GM18907 (cell line): ENCODE measurements around the gene SASH1.

Source experiments
- ATAC-seq: cut with Tn5 transposase; IDR thresholded peaks from one replicate; pipeline ENCODE4 v1.9.1; 2021; ENCODE audit warnings: mild to moderate bottlenecking, moderate library complexity; ENCODE audit not compliant: unreplicated experiment

SASH1 gene

GRCh38 chr6:148455225-148455624 lies 112.6 kb downstream of the SASH1 start:
- ATAC-seq: no peak

- no peak for ATAC-seq
Observed at GRCh38 chr6:148455674-148456558, 113.3 kb downstream of the SASH1 start.

DNA sequence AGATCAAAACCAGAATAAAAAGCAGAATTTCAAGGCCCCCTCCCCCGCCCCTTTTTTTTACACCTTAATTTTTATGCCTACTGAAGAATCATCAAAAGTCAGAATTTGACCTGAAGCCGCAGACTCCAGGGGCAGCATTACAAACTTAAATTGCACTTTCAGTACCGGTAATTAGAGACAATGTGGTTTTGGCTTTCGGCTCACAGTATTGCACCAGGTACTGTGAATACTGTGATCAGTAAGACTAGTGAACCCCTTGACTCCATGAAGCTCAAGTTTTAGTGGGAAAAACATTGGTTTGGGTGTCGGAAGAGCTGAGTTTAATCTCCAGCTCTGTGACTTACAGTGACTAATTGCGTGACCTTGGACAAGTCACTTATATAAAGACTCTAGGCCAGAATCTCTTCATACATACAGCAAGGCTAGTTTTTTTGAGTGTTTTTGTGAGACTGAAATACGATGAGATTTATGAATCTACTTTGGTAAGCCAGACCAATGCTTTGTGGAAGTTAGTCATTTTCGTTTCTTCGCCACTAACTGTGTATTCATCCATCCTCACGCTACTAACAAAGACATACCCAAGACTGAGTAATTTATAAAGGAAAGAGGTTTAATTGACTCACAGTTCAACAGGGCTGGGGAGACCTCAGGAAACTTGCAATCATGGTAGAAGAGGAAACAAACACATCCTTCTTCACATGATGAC lies 114.7 kb downstream of the SASH1 start:
- ATAC-seq: no peak

- no peak for ATAC-seq
Observed at GRCh38 chr6:148457843-148458159, 115.2 kb downstream of the SASH1 start.

DNA sequence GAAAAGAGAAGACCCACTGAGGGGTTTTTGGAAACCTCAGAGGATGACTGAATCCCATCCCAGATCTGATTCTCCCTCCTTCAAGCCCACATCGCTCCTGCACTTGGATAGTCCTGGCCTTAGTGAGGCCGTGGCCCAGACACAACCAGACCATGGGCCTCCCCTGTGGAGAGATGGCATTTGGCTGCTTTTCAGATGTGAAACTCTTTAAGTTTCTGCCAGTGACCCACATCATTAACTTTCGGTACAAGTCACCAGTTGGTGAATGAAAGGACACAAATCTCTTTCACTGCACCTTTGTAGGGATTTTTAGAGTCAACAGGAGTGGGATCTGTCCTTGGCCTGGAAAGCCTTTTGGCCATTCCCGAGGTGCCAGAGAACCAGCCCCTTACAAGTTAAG lies 116.6 kb downstream of the SASH1 start:
- ATAC-seq: no peak

DNA sequence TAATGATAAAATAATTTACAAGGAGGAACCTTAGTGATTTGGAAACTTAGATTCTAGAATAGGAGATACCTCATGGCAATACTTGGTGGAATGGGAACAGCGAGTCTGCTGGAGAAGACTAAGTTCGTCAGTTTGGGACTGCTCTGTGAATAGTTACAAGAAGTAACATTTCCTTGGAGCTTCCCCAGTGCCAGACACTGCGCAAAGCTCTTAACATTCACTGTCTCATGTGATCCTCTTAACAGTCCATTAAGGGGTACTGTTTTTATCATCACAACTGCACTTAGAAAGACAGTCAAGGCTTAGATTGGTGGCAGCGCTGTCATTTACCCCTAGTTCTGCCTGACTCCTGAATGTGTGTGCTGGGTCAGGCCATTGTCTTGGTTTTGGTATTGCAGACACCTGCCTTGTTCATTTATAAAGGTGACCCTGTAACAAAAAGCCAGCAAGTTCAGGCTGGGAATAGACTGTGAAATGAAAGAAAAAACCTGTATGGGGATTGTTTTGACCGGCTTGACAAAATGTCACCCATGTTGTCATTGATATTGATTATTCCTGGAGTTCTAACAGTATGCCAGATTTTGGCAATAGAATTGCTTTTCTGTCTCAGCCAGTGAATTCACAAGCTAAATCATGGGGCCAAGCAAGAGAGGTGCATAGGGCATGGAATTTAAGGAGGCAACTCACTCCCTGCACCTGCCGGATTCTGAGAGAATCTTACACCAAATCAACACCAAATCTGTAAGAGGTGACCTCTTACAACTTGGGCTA lies 118.4 kb downstream of the SASH1 start:
- ATAC-seq: no peak

GRCh38 chr6:148461986-148462577 lies 119.4 kb downstream of the SASH1 start:
- ATAC-seq: no peak

- ATAC-seq: no peak
Observed at GRCh38 chr6:148463671-148464070, 121.0 kb downstream of the SASH1 start.

DNA sequence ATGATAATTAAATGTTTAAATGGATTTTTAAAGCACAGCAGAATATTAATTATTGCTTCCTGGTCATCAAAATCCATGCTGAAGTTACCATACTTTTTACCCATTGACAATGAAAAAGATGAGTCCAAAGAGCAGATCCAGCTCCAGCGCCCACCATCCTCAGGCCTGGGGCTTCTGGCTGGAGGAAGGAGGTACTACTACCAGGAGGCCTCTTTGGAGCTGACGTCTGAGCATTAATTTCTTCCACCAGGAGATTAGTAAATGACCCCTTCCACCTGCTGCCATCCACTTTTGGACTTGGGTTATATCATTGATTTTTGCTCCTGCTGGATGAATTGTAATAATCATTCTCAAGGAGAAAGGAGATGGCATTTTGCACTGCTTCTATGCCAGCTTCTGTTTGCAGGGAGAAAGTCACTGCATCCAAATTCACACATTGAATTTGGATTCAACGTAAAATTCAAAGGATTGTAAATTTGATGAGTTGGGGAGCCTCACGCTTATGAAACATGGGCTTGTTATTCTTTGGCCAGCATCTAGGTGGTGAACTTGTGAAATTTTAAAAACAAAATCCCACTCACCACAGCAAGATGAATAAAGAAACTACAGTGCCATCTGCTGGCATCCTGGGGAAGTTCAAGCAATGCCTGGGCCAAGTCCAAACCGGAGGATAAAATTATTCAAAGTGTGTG lies 121.8 kb downstream of the SASH1 start:
- ATAC-seq: peak; percentile 83

DNA sequence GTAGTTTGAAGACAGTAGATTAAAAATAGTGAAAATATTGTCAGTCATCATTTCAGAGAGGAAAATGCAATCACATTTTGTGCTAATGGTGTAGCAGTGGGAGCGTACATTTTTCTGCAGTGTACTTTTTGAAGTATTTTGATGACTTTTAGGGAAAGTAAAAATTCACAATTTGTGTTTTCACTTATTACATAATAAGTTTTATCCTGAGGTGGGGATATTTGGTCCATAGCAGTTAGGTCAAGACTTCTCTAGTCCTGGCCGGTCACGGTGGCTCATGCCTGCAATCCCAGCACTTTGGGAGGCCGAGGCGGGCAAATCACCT lies 122.3 kb downstream of the SASH1 start:
- no peak for ATAC-seq

DNA sequence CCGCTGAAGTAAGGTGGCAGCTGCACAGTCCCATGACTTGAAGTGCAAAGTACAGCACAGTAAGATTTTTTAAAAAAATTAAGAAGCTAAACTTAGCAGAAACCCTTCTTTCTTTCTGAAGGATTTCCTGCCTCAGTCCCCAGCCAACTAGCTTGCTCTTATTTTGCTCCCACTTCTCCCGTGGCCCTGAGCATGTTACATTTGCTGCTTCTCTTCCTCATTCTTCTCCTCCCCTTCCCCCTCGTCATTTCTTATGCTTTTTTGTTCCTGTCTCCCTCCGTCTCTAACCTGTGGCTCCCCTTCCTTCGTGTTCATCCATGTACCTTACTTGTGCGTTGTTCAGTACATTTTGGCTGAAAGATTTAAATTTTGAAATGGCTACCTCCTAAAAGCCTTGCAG lies 123.0 kb downstream of the SASH1 start:
- no peak for ATAC-seq

GRCh38 chr6:148466158-148466557 lies 123.5 kb downstream of the SASH1 start:
- ATAC-seq: no peak

- no peak for ATAC-seq
Observed at GRCh38 chr6:148467926-148468325, 125.3 kb downstream of the SASH1 start.

- ATAC-seq: no peak
Observed at GRCh38 chr6:148470156-148470555, 127.5 kb downstream of the SASH1 start.

DNA sequence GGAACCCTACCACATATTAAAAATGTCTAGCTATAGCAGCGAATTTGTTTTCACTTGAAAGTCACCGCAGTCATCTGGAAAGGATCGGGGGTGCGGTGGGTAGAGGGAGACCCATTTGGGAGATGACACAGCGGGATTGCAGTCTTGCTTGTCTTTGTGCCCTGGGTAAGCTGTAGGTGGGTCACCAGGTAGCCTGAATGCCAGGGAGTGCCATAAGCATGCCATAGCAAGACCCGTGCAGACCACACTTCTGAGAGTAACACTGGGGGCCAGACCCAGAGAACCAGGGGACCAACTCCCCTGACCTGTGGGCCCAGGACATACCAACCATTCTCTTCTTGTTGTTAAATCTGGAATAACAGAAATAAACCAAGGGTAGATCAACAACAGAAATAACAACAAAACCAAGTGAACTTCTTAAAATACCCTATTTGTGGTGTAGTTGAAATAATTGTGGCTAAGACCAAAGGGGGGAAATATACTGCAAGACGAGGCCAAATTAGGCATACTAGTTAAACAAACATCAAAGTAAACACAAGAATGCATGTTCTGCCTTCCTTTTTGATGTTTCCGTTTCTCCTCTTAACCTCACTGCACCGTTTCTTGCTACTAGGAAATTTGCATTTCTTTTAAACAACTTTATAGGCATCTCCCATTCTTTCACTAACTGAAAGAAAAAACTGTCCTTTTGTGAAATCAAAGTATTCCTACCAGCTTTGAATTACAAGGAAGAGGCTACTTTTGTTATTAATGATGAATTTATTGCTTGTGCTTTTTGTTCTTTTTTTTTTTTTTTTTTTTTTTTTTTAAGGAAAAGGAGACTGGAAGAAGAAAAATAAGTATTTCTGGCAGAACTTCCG lies 128.2 kb downstream of the SASH1 start:
- no peak for ATAC-seq

DNA sequence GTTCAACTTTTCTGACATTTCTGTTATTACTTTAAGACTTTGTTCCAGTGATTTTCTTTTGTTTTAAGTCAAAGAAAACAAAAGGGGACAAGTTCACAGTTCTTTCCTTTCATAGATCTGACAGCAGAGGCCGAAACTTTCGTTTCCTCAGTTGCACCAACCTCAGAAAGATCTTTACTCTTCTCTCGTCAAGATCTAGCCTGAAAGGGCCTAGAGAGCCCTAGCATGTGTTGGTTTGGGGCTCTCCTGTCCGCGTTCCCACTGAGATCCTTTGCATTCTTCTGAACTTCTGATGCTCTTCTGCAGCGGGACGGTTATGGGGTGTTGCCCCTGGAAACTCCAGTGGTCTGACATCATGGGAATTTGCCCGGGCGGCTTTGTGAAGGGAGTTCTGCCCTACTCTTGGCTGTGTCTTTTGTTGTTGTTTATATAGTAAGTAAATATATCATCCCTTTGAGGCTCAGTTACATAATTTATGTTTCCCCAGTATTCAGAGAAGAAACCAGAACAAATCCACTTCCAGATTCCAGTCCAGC lies 129.1 kb downstream of the SASH1 start:
- ATAC-seq: no peak

GRCh38 chr6:148472171-148473105 lies 129.8 kb downstream of the SASH1 start:
- no peak for ATAC-seq

DNA sequence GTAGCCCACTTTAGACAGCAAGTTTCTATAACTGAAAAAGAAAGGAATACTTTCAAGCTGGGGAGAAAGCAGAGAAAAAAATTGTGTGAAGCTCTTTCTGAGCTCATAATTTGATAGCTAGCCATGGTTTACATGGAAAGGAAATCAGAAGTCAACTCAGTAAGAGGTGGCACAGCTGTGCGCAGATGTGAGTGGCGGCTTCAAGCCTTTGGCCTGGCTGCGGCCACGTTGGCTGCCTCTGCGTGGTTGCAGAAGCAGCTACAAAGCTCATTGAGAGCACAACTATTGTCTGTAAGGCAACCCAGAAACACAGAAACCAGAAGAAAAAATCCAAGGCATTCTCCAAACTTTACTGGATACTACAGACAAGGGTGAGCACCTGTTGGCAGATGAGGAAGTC lies 136.9 kb downstream of the SASH1 start:
- ATAC-seq: no peak

GRCh38 chr6:148487461-148487860 lies 144.8 kb downstream of the SASH1 start:
- ATAC-seq: no peak
